Left colon (tissue), 2 donors: ENCODE results near the gene TDO2. TPM values are rescaled to one million over a fixed set of nuclear protein-coding genes. Genes with fewer than 3 reads are reported as not detected.

Source experiments
- total RNA-seq, 2 donors: library from RNA; stranded (reverse); fragmentation: NEBNext Ultra II Directional; extraction: Animal tissue kit (Norgen Biotek cat#: 25700); gene quantifications; one replicate each; pipeline ENCODE4 v1.2.1, GENCODE V29; 2021
- donor health status: DM: no; HTN: no; CAD: no.
- donor health status: DM: yes; HTN: yes; CAD: no.

The TDO2 gene
- total RNA-seq, 2 donors from 2014 or later, result 0.67 TPM; not detected in 1

Other genes with a start within 250 kb of the TDO2 start
- gene GUCY1A1, start 236.8 kb upstream of the TDO2 start, total RNA-seq, result 10 to 100 TPM in 1 of 2 donors, 1 to 10 TPM in 1; 2.7 to 21.4 TPM
- 1 to 10 TPM; 1.0 to 6.9 TPM for gene GUCY1B1, start 144.7 kb upstream of the TDO2 start, total RNA-seq
- not detected for gene ASIC5, start 37.4 kb upstream of the TDO2 start, total RNA-seq
- 10 to 100 TPM; 11.4 to 16.7 TPM for gene CTSO, start 50.2 kb downstream of the TDO2 start, total RNA-seq